Psoas muscle (tissue), 8 donors: ENCODE results near the gene SLC39A11. TPM values are rescaled to one million over a fixed set of nuclear protein-coding genes. Genes with fewer than 3 reads are reported as not detected.

Experiments used
- ATAC-seq, 4 donors: fragments of 200-7000 bp; cut with Tn5 transposase; one replicate each; pipeline ENCODE4 v1.9.1; 2020; ENCODE audit warnings: moderate library complexity in 3 of 4, mild to moderate bottlenecking in 2 of 4
- DNase-seq, 2 donors: peaks; one replicate each; pipeline ENCODE4 v3.0.0-alpha.2; 2020
- H3K27ac ChIP-seq: fragments of 200-600 bp; one replicate; pipeline ENCODE4 v1.8.0; 2022
- H3K27me3 ChIP-seq, 3 donors: fragments of 200-600 bp in 1 of 3; one replicate each; pipeline versions ENCODE4 v1.6.1 to v1.8.0; 2013 to 2022; ENCODE audit warnings: low read length in 2 of 3, mild to moderate bottlenecking in 2 of 3, moderate library complexity in 1 of 3; ENCODE audit not compliant: insufficient read depth in 3 of 3
- H3K36me3 ChIP-seq, 2 donors: fragments of 200-600 bp in 1 of 2; one replicate each; pipeline versions ENCODE4 v1.6.1 to v1.8.0; 2013 to 2022; ENCODE audit warnings: low read depth in 1 of 2, mild to moderate bottlenecking in 1 of 2, moderate library complexity in 1 of 2; ENCODE audit not compliant: insufficient read depth in 1 of 2
- H3K4me1 ChIP-seq: fragments of 200-600 bp; one replicate; pipeline ENCODE4 v1.8.0; 2022
- H3K4me3 ChIP-seq: fragments of 200-600 bp; one replicate; pipeline ENCODE4 v1.8.0; 2022; ENCODE audit warnings: mild to moderate bottlenecking
- H3K9me3 ChIP-seq: fragments of 200-600 bp; one replicate; pipeline ENCODE4 v1.8.0; 2022
- WGBS, 3 donors: extraction: QIAGEN DNeasy Blood & Tissue Kit; methylation state at CpG; one replicate each; pipeline versions ENCODE4 v1.1.6 to v1.1.7; 2013; 5-methylcytosine and 5-hydroxymethylcytosine counted together
- intact Hi-C, 2 donors: fragments of 100-400 bp; cut with DNase I; formaldehyde crosslinking; loops; one replicate each; pipeline versions ENCODE4 v1.11.0 to v1.14.2; 2022
- polyA plus RNA-seq, 3 donors: library from polyadenylated mRNA; stranded (reverse); fragments of 200-250 nt; gene quantifications; one replicate each; pipeline ENCODE4 v1.2.3, GENCODE V29; 2013
- total RNA-seq, 4 donors: library from RNA; stranded (reverse); fragmentation: NEBNext Ultra II Directional in 2 of 4; extraction: Animal tissue kit (Norgen Biotek cat#: 25700) in 2 of 4; gene quantifications; one replicate each; pipeline versions ENCODE4 v1.2.1 to v1.2.4, GENCODE V29; 2021 to 2023
- TF ChIP-seq, protein P1 (sequence below): fragments of 200-600 bp; IDR thresholded peaks from one replicate; pipeline ENCODE4 v1.8.0; 2022; ENCODE audit warnings: antibody characterized with exemption
- donor health status: healthy with polysubstance abuse.
- donor health status: DM: no; HTN: no; CAD: no; lungs with moderate emphysema.
- donor health status: Bipolar disorder and iron deficiency.
- donor health status: healthy.
- donor health status: DM: yes; HTN: yes; CAD: no.
- donor health status: DM: no; HTN: no; CAD: no.
- donor health status: DM: no; HTN: no; CAD: no.
- donor health status: DM: yes; HTN: yes; CAD: no.

Gene SLC39A11
- total and polyA plus RNA-seq, 7 donors = 1.6 to 9.7 (median 7.9) TPM

DNA sequence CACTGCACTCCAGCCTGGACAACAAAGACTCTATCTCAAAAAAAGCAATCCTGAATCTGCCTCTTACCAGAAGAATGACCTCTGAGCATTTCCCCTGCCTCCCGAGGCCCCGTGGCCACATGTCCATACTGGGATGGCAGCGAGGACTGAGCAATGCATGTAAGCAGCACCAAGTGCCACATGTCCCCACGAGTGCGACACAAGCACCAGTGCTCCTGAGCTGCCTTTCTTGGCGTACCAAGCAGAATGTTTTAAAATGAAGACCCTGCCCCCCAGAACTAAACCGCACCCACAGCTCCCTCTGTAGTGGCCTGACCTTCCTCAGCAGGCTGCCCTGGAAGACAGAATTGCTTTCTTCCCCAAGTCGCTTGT is 373.3 kb downstream of the SLC39A11 start:
- H3K27ac ChIP-seq = no peak overlapping the region
- H3K9me3 ChIP-seq = no peaks in the 10 kb centered on the region
- TF ChIP-seq, protein P1, sequence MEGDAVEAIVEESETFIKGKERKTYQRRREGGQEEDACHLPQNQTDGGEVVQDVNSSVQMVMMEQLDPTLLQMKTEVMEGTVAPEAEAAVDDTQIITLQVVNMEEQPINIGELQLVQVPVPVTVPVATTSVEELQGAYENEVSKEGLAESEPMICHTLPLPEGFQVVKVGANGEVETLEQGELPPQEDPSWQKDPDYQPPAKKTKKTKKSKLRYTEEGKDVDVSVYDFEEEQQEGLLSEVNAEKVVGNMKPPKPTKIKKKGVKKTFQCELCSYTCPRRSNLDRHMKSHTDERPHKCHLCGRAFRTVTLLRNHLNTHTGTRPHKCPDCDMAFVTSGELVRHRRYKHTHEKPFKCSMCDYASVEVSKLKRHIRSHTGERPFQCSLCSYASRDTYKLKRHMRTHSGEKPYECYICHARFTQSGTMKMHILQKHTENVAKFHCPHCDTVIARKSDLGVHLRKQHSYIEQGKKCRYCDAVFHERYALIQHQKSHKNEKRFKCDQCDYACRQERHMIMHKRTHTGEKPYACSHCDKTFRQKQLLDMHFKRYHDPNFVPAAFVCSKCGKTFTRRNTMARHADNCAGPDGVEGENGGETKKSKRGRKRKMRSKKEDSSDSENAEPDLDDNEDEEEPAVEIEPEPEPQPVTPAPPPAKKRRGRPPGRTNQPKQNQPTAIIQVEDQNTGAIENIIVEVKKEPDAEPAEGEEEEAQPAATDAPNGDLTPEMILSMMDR = no peak
- intact Hi-C loops = no loop called here
- no peaks in the 10 kb centered on the region for H3K36me3 ChIP-seq
- H3K4me1 ChIP-seq = no peaks in the 10 kb centered on the region
- no peaks in the 10 kb centered on the region for H3K27me3 ChIP-seq
- 85 to 91% (median 88%) methylated on average over 8 of the region's 8 CpGs for WGBS, 3 donors
- no peak overlapping the region for H3K4me3 ChIP-seq
- ATAC-seq (no peak), DNase-seq (no peak)

DNA sequence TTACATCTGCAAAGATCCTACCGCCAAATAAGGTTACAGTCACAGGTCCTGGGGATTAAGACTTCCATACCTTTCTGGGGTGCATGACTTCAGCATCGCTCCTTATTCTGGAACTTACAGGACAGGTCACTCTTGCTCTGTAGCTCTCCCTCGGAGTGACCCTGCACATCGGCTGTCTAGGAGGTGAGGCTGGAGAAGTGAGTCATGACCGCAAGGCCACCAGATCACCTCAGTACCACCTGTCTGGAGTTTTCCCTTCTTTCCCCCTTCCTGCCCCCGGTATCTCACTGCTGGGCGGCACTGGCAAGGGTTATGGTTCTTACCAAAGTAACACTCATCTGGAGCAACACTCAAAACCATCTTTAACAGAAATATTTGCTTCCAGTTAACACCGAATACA is 374.8 kb downstream of the SLC39A11 start:
- no peak overlapping the region for H3K4me3 ChIP-seq
- 93 to 95% (median 94%) methylated on average over 8 of the region's 8 CpGs for WGBS, 3 donors
- DNase-seq (no peak), ATAC-seq (no peak)
- H3K27ac ChIP-seq = no peak overlapping the region
- no peaks in the 10 kb centered on the region for H3K27me3 ChIP-seq
- TF ChIP-seq, protein P1 = no peak
- H3K36me3 ChIP-seq = no peaks in the 10 kb centered on the region
- intact Hi-C loops = no loop called here
- no peaks in the 10 kb centered on the region for H3K4me1 ChIP-seq
- H3K9me3 ChIP-seq = no peaks in the 10 kb centered on the region

DNA sequence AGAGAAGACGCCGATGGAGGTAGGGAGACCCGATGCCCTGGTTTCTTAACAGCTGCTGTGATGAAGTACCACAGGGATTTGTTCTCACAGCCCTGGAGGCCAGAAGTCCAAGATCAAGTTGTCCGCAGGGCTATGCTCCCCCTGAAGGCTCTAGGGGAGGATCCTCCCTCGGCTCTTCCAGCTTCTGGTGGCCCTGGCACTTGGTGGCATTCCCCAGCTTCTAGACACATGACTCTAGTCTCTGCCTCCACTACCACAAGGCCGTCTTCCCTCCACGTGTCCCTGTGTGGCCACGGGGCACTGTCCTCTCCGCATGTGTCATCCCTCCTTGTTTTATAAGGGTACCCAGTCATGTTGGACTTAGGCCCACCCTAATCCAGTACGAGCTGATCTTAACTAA is 375.2 kb downstream of the SLC39A11 start:
- DNase-seq (no peak), ATAC-seq (no peak)
- intact Hi-C loops = no loop called here
- Histone ChIP-seq H3K27ac (no peak overlapping the region), H3K27me3 (no peaks in the 10 kb centered on the region), H3K9me3 (no peaks in the 10 kb centered on the region), H3K4me3 (no peak overlapping the region), H3K36me3 (no peaks in the 10 kb centered on the region), H3K4me1 (no peaks in the 10 kb centered on the region)
- TF ChIP-seq, protein P1 = no peak
- 78 to 81% (median 80%) methylated on average over 10 of the region's 10 CpGs for WGBS, 3 donors

DNA sequence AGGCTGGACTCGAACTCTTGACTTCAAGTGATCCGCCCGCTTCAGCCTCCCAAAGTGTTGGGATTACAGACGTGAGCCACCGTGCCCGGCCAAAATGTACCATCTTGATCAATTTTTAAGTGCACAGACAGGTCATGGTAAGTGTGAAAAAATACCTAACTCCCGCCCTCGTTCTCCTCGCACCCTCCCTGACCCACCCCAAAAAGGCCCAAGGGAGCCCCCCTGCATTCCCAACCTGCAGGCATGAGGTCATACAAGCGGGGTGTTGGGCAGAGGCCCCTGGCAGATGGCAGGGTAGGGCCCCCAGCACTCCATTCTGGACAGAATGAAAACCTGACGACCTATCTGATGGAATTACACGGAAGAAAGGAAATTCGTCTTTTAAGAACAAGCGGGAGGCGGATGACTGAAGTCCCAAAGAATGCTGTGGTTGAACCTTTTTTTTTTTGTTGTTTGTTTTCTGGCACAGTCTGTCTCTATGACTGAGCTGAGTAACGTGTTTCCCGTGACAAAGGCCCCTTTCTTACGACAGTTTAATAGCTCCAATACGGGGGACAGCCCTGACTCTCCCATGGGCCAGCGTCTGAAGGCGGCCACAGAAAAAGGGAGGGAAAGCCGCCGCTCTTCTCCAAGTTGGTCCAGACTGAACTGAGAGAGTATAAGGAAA is 376.4 kb downstream of the SLC39A11 start:
- Histone ChIP-seq H3K4me1 (no peaks in the 10 kb centered on the region), H3K9me3 (no peaks in the 10 kb centered on the region), H3K27me3 (no peaks in the 10 kb centered on the region), H3K27ac (no peak overlapping the region), H3K36me3 (no peaks in the 10 kb centered on the region), H3K4me3 (no peak overlapping the region)
- WGBS, 3 donors = 62 to 74% (median 71%) methylated on average over 23 of the region's 23 CpGs
- ATAC-seq (no peak), DNase-seq (no peak)
- TF ChIP-seq, protein P1 = no peak
- intact Hi-C loops = no loop called here
